Neural cell (in vitro differentiated cells): ENCODE measurements around the gene COL23A1. TPM values are rescaled to one million over a fixed set of nuclear protein-coding genes. Genes with fewer than 3 reads are reported as not detected.

Source experiments
- H2AFZ ChIP-seq: fragments of 200-600, 300-800 bp; sonication (generic), shearing (Covaris generic); 2 replicates; pipeline ENCODE4 v1.6.0; 2014; ENCODE audit warnings: low read depth, mild to moderate bottlenecking, antibody characterized with exemption, low read length, moderate library complexity
- H3F3A ChIP-seq: fragments of 200-600 bp; shearing (Covaris generic); 2 replicates; pipeline ENCODE4 v1.6.1; 2016; ENCODE audit warnings: mild to moderate bottlenecking, moderate library complexity, mixed read lengths, antibody characterized with exemption, low read length; ENCODE audit not compliant: insufficient read depth, poor library complexity, severe bottlenecking
- H3K27ac ChIP-seq: fragments of 200-600, 300-800 bp; sonication (generic), shearing (Covaris generic); 2 replicates; pipeline ENCODE4 v1.5.1; 2014; ENCODE audit warnings: mild to moderate bottlenecking, low read length, moderate library complexity
- H3K27me3 ChIP-seq: fragments of 300-800, 200-600 bp; sonication (generic), shearing (Covaris generic); 2 replicates; pipeline ENCODE4 v1.6.0; 2014; ENCODE audit warnings: mild to moderate bottlenecking, low read depth, low read length, moderate library complexity; ENCODE audit not compliant: insufficient read depth
- H3K36me3 ChIP-seq: fragments of 300-800, 200-600 bp; sonication (generic), shearing (Covaris generic); 2 replicates; pipeline ENCODE4 v1.5.1; 2014; ENCODE audit warnings: mild to moderate bottlenecking, antibody characterized with exemption, low read length, moderate library complexity; ENCODE audit not compliant: insufficient read depth
- H3K4me2 ChIP-seq: fragments of 300-800, 200-600 bp; sonication (generic), shearing (Covaris generic); 2 replicates; pipeline ENCODE4 v1.6.0; 2014; ENCODE audit warnings: mild to moderate bottlenecking, low read length
- H3K4me3 ChIP-seq: fragments of 300-800, 200-600 bp; sonication (generic), shearing (Covaris generic); 2 replicates; pipeline ENCODE4 v1.5.1; 2014; ENCODE audit warnings: mild to moderate bottlenecking, low read length, moderate library complexity
- H3K79me2 ChIP-seq: fragments of 200-600 bp; shearing (Covaris generic); replicated peaks from 2 replicates; pipeline ENCODE4 v1.6.0; 2014; ENCODE audit warnings: mild to moderate bottlenecking, low read length, moderate library complexity; ENCODE audit not compliant: insufficient read depth
- H3K9ac ChIP-seq: fragments of 300-800, 200-600 bp; sonication (generic), shearing (Covaris generic); 2 replicates; pipeline ENCODE4 v1.6.1; 2016; ENCODE audit warnings: mild to moderate bottlenecking, low read length, mixed read lengths
- H3K9me2 ChIP-seq: fragments of 200-600 bp; shearing (Covaris generic); 2 replicates; pipeline ENCODE4 v1.6.1; 2016; ENCODE audit warnings: mild to moderate bottlenecking, low read length, mixed read lengths; ENCODE audit not compliant: insufficient read depth
- H3K9me3 ChIP-seq: fragments of 200-600, 300-800 bp; sonication (generic), shearing (Covaris generic); 2 replicates; pipeline ENCODE4 v1.6.1; 2016; ENCODE audit warnings: mild to moderate bottlenecking, mixed run types, low read length, moderate library complexity, mixed read lengths
- H4K20me1 ChIP-seq: fragments of 200-600 bp; shearing (Covaris generic); 2 replicates; pipeline ENCODE4 v1.6.1; 2016; ENCODE audit warnings: mild to moderate bottlenecking, mixed run types; ENCODE audit not compliant: insufficient read depth
- EP300 ChIP-seq: fragments of 450-650 bp; conservative IDR thresholded peaks from 2 replicates; pipeline ENCODE4 v1.6.1; 2014; ENCODE audit warnings: antibody characterized with exemption, mild to moderate bottlenecking, moderate library complexity; ENCODE audit not compliant: poor library complexity, severe bottlenecking
- EZH2 ChIP-seq: fragments of 200-600, 300-800 bp; shearing (Covaris generic), sonication (generic); IDR thresholded peaks from 2 replicates; pipeline ENCODE4 v1.6.1; 2014; ENCODE audit warnings: antibody characterized with exemption, low read length, borderline replicate concordance, mild to moderate bottlenecking; ENCODE audit not compliant: insufficient read depth, poor library complexity, severe bottlenecking
- MXI1 ChIP-seq: fragments of 450-650 bp; conservative IDR thresholded peaks from 2 replicates; pipeline ENCODE4 v1.6.1; 2014; ENCODE audit warnings: antibody characterized with exemption, mild to moderate bottlenecking; ENCODE audit not compliant: poor library complexity, severe bottlenecking
- POLR2AphosphoS5 ChIP-seq: IDR thresholded peaks from 2 replicates; pipeline ENCODE4 v1.6.1; 2012
- RAD21 ChIP-seq: fragments of 450-650 bp; conservative IDR thresholded peaks from 2 replicates; pipeline ENCODE4 v1.6.1; 2014; ENCODE audit warnings: antibody characterized with exemption, mild to moderate bottlenecking, moderate library complexity
- SMC3 ChIP-seq: fragments of 450-650 bp; conservative IDR thresholded peaks from 2 replicates; pipeline ENCODE4 v1.6.1; 2014; ENCODE audit warnings: antibody characterized with exemption, mild to moderate bottlenecking, moderate library complexity; ENCODE audit not compliant: poor library complexity
- TAF1 ChIP-seq: IDR thresholded peaks from 2 replicates; pipeline ENCODE4 v1.6.1; 2012; ENCODE audit warnings: low read depth
- polyA plus RNA-seq: library from polyadenylated mRNA; depleted of rRNA; stranded (reverse); fragments of >200 nt; gene quantifications from 2 replicates; pipeline ENCODE4 v1.2.3, GENCODE V29; 2014
- TF ChIP-seq, protein P1 (sequence below): fragments of 450-650 bp; IDR thresholded peaks from 2 replicates; pipeline ENCODE4 v1.5.1; 2014; ENCODE audit warnings: antibody characterized with exemption, mild to moderate bottlenecking, moderate library complexity; ENCODE audit not compliant: poor library complexity, severe bottlenecking
- TF ChIP-seq, protein P2 (sequence below): IDR thresholded peaks from 2 replicates; pipeline ENCODE4 v1.6.1; 2012; ENCODE audit warnings: borderline replicate concordance

Gene COL23A1
- polyA plus RNA-seq, 1 donor from 2014 or later, result not detected

DNA sequence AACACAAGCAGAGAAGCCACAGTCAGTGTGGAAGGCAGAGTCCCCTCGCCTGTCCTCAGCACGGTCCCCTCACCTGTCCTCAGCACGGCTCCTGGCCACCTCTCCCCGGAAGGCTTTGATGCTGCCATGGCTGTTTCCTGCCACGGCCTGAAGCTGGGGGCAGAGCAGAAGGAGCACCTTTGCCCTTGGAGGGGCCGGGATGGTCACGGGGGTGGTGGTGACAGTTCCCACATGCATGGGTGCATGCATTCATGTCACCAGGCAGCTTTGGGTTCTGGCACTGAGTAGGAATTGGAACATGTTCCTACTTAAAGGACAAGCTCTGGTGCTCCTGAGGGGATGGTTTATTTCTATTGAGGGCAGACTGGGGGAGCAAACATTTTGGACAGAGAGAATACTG lies 299.8 kb downstream of the COL23A1 start:
- Histone ChIP-seq H3K9ac (no peak overlapping the region), H3K4me3 (no peak overlapping the region), H3K27me3 (no peaks in the 10 kb centered on the region), H3K9me3 (no peaks in the 10 kb centered on the region), H3K9me2 (no peaks in the 10 kb centered on the region), H2AFZ (no peak overlapping the region), H3K36me3 (no peaks in the 10 kb centered on the region), H3K4me2 (no peak overlapping the region), H3K27ac (no peak overlapping the region), H3F3A (no peaks in the 10 kb centered on the region), H4K20me1 (no peaks in the 10 kb centered on the region), H3K79me2 (no peaks in the 10 kb centered on the region)
- TF ChIP-seq RAD21 (no peak), EP300 (no peak), MXI1 (no peak), TAF1 (no peak), EZH2 (no peak), SMC3 (no peak), POLR2AphosphoS5 (no peak)
- TF ChIP-seq, protein P1, sequence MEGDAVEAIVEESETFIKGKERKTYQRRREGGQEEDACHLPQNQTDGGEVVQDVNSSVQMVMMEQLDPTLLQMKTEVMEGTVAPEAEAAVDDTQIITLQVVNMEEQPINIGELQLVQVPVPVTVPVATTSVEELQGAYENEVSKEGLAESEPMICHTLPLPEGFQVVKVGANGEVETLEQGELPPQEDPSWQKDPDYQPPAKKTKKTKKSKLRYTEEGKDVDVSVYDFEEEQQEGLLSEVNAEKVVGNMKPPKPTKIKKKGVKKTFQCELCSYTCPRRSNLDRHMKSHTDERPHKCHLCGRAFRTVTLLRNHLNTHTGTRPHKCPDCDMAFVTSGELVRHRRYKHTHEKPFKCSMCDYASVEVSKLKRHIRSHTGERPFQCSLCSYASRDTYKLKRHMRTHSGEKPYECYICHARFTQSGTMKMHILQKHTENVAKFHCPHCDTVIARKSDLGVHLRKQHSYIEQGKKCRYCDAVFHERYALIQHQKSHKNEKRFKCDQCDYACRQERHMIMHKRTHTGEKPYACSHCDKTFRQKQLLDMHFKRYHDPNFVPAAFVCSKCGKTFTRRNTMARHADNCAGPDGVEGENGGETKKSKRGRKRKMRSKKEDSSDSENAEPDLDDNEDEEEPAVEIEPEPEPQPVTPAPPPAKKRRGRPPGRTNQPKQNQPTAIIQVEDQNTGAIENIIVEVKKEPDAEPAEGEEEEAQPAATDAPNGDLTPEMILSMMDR, result no peak
- TF ChIP-seq, protein P2, sequence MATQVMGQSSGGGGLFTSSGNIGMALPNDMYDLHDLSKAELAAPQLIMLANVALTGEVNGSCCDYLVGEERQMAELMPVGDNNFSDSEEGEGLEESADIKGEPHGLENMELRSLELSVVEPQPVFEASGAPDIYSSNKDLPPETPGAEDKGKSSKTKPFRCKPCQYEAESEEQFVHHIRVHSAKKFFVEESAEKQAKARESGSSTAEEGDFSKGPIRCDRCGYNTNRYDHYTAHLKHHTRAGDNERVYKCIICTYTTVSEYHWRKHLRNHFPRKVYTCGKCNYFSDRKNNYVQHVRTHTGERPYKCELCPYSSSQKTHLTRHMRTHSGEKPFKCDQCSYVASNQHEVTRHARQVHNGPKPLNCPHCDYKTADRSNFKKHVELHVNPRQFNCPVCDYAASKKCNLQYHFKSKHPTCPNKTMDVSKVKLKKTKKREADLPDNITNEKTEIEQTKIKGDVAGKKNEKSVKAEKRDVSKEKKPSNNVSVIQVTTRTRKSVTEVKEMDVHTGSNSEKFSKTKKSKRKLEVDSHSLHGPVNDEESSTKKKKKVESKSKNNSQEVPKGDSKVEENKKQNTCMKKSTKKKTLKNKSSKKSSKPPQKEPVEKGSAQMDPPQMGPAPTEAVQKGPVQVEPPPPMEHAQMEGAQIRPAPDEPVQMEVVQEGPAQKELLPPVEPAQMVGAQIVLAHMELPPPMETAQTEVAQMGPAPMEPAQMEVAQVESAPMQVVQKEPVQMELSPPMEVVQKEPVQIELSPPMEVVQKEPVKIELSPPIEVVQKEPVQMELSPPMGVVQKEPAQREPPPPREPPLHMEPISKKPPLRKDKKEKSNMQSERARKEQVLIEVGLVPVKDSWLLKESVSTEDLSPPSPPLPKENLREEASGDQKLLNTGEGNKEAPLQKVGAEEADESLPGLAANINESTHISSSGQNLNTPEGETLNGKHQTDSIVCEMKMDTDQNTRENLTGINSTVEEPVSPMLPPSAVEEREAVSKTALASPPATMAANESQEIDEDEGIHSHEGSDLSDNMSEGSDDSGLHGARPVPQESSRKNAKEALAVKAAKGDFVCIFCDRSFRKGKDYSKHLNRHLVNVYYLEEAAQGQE, result no peak

DNA sequence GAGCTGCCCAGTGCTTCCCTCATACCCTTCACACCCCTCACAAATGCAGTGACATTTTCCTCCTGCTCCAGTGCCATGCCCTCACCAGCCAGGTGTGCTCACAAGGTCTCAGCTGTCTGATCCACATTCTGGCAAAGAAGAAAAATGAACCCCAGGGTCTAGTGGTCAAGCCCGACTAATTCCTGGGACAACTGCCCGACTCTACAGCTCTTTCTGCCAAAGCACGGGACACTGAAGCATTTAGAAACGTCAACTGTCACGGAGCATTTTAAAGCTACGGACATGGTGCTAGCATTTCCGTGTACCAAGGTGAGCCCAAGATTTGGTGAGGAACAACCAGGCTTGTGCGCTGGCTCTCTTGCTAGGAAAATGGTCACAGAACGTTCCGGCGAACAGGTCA lies 300.8 kb downstream of the COL23A1 start:
- no peaks in the 10 kb centered on the region for H4K20me1 ChIP-seq
- no peak overlapping the region for H3K9ac ChIP-seq
- no peak overlapping the region for H3K4me3 ChIP-seq
- no peaks in the 10 kb centered on the region for H3K79me2 ChIP-seq
- no peaks in the 10 kb centered on the region for H3K9me2 ChIP-seq
- no peaks in the 10 kb centered on the region for H3K36me3 ChIP-seq
- TF ChIP-seq RAD21, result no peak
- TF ChIP-seq, protein P2, result no peak
- TF ChIP-seq, protein P1, result no peak
- no peak for TF ChIP-seq TAF1
- no peak for TF ChIP-seq SMC3
- TF ChIP-seq POLR2AphosphoS5, result no peak
- no peak for TF ChIP-seq MXI1
- TF ChIP-seq EP300, result no peak
- no peak for TF ChIP-seq EZH2
- no peaks in the 10 kb centered on the region for H3F3A ChIP-seq
- no peak overlapping the region for H3K27ac ChIP-seq
- H3K27me3 ChIP-seq, result no peaks in the 10 kb centered on the region
- no peak overlapping the region for H2AFZ ChIP-seq
- H3K4me2 ChIP-seq, result no peak overlapping the region
- no peaks in the 10 kb centered on the region for H3K9me3 ChIP-seq
